ENCODE results near the gene ABCC1. TPM values are rescaled to one million over a fixed set of nuclear protein-coding genes. Genes with fewer than 3 reads are reported as not detected.

Gene ABCC1
- total RNA-seq = 100 to 1,000 TPM in 1 of 6 donors, 10 to 100 TPM in 5; 35.4 to 106 (median 44.8) TPM

DNA sequence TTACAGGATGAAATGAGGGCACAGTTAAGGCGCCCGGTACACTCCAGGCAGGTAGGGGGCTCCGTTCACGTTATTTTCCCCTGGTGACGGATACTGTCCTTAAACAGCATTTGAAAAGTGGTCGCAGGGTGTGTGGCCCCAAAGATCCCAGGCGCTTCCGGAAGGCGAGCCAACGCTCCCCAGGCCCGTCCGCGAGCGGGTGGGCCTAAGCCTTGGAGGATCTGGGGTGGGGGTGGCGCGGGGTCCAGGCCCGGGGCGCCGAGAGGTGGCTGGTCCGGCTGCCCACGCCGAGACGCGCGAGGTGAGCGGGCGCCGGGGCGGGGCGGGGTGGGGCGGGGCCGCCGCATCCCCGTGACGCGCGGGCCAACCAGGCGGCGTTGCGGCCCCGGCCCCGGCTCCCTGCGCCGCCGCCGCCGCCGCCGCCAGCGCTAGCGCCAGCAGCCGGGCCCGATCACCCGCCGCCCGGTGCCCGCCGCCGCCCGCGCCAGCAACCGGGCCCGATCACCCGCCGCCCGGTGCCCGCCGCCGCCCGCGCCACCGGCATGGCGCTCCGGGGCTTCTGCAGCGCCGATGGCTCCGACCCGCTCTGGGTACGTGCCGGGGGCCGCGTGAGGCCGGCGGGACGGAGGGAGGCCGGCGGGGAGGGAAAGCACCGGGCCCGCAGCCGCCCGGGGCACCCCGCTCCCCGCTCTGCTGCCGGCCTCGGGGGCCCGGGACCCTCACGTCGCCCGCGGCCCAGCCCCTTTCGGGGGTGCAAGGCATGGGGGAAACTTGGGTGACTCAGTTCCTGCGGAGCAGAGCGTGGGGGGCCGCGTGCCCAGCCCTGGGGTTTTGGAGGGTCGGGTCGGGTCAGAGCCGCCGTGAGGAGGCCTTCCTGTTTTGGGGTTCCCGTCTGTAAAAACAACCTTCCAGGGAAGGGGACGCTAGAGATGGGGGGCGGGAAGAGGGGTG, at the start of gene ABCC1:
Gene ABCC1 (plus strand): TSS at position 407 of the 951 bp plus-strand sequence. CDS start 136 bp downstream, at position 543.
- Histone ChIP-seq H3K4me1 (peaks cover 29 to 43% (median 37%) of the 10 kb centered on the region in 4 donors), H3K9me3 (no peaks in the 10 kb centered on the region), H3K27ac (peak within 1 kb of the TSS; percentile 84 to 92 (median 88)), H3K4me3 (peak within 1 kb of the TSS; percentile 88), H3K36me3 (no peaks in the 10 kb centered on the region), H3K27me3 (no peaks in the 10 kb centered on the region)
- 0 to 2% methylated on average over 1 to 48 of the region's 112 CpGs for WGBS, 2 donors
- DNase-seq (peak; percentile 56 to 92), ATAC-seq (ENCODE audit: low FRiP score in 2 of 2) (peak in 1 of 2 donors; percentile 83)
- TF ChIP-seq CTCF (IDR thresholded peaks at IDR 0.05) (no peak), EP300 (IDR thresholded peaks at IDR 0.05) (no peak), POLR2AphosphoS5 (IDR thresholded peaks at IDR 0.05) (no peak), POLR2A (IDR thresholded peaks at IDR 0.05) (no peak)

- 90 to 94% methylated on average over 3 of the region's 3 CpGs for WGBS, 2 donors
- DNase-seq (no peak), ATAC-seq (ENCODE audit: low FRiP score in 2 of 2) (no peak)
- TF ChIP-seq CTCF (IDR thresholded peaks at IDR 0.05) = no peak
- TF ChIP-seq POLR2AphosphoS5 (IDR thresholded peaks at IDR 0.05) = no peak
- no peak for TF ChIP-seq EP300 (IDR thresholded peaks at IDR 0.05)
- no peak for TF ChIP-seq POLR2A (IDR thresholded peaks at IDR 0.05)
- Histone ChIP-seq H3K27me3 (no peaks in the 10 kb centered on the region), H3K27ac (no peak overlapping the region), H3K4me1 (peaks cover 0 to 11% (median 0%) of the 10 kb centered on the region in 4 donors), H3K4me3 (no peak overlapping the region), H3K36me3 (no peaks in the 10 kb centered on the region), H3K9me3 (no peaks in the 10 kb centered on the region)
Observed at GRCh38 chr16:15900357-15900756, 49.1 kb upstream of the ABCC1 start.

GRCh38 chr16:15900901-15901500, 48.4 kb upstream of the ABCC1 start:
- ATAC-seq (ENCODE audit: low FRiP score in 2 of 2) = no peak
- DNase-seq = no peak
- TF ChIP-seq POLR2AphosphoS5 (IDR thresholded peaks at IDR 0.05) = no peak
- no peak for TF ChIP-seq EP300 (IDR thresholded peaks at IDR 0.05)
- no peak for TF ChIP-seq POLR2A (IDR thresholded peaks at IDR 0.05)
- no peak for TF ChIP-seq CTCF (IDR thresholded peaks at IDR 0.05)
- Histone ChIP-seq H3K36me3 (no peaks in the 10 kb centered on the region), H3K9me3 (no peaks in the 10 kb centered on the region), H3K4me3 (no peak overlapping the region), H3K27me3 (no peaks in the 10 kb centered on the region), H3K27ac (no peak overlapping the region), H3K4me1 (peaks cover 0 to 11% (median 0%) of the 10 kb centered on the region in 4 donors)
- WGBS, 2 donors = 67 to 75% methylated on average over 6 of the region's 6 CpGs

DNA sequence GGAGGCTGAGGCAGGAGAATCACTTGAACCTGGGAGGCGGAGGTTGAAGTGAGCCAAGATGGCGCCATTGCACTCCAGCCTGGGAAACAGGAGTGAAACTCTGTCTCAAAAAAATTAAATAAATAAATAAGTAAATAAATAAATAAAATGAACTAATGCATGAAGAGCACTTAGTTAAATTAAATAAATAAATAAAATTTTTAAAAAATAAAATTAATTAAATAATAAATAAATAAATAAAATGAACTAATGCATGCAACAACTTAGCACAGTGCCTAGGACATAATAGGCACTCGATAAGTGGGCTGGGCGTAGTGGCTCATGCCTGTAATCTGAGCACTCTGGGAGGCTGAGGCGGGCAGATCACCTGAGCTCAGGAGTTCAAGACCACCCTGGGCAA, 45.5 kb upstream of the ABCC1 start:
- TF ChIP-seq POLR2AphosphoS5 (IDR thresholded peaks at IDR 0.05) (no peak), EP300 (IDR thresholded peaks at IDR 0.05) (no peak), POLR2A (IDR thresholded peaks at IDR 0.05) (no peak)
- 97 to 98% methylated on average over 5 of the region's 5 CpGs for WGBS, 2 donors
- no peaks in the 10 kb centered on the region for H3K36me3 ChIP-seq
- no peak overlapping the region for H3K27ac ChIP-seq
- H3K4me1 ChIP-seq = peaks cover 0 to 8% (median 0%) of the 10 kb centered on the region in 4 donors
- no peak for DNase-seq
- H3K27me3 ChIP-seq = no peaks in the 10 kb centered on the region
- ATAC-seq (ENCODE audit: low FRiP score in 2 of 2) = no peak
- H3K9me3 ChIP-seq = peaks cover 0 to 6% (median 0%) of the 10 kb centered on the region in 4 donors
- H3K4me3 ChIP-seq = no peak overlapping the region

- Histone ChIP-seq H3K9me3 (peaks cover 0 to 6% (median 0%) of the 10 kb centered on the region in 4 donors), H3K4me3 (no peak overlapping the region), H3K27me3 (no peaks in the 10 kb centered on the region), H3K4me1 (no peaks in the 10 kb centered on the region), H3K27ac (no peak overlapping the region), H3K36me3 (no peaks in the 10 kb centered on the region)
- no peak for DNase-seq
- no peak for ATAC-seq (ENCODE audit: low FRiP score in 2 of 2)
- 79 to 85% methylated on average over 2 of the region's 2 CpGs for WGBS, 2 donors
- no peak for TF ChIP-seq CTCF (IDR thresholded peaks at IDR 0.05)
- no peak for TF ChIP-seq EP300 (IDR thresholded peaks at IDR 0.05)
- TF ChIP-seq POLR2AphosphoS5 (IDR thresholded peaks at IDR 0.05) = no peak
- TF ChIP-seq POLR2A (IDR thresholded peaks at IDR 0.05) = no peak
Observed at GRCh38 chr16:15906439-15906838, 43.0 kb upstream of the ABCC1 start.
